ENCODE data around the gene PLOD3.
"Not testable (repeated sequence)": the region's sequence is repeated elsewhere in the genome, so short reads cannot be mapped to it uniquely, and the experiment has no call there.

The PLOD3 gene

DNA sequence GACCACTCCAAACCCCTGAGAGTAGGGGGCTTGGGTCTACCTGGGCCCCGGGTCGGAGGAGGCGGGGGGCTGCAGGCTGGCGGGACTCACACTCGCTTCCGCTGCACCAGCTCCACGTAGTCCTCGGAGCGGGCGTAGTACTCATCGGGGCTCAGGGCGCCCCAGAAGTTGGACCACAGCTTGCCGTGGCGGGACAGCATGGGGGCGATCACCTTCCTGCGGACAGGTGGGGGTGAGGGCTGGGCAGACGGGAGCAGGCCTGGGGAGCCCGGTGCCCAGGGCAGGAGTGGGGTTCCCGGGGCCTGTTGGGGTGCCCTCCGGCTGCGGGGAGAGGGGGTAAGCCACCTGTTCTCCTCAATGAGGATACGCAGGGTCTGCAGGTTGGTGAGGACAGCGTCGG is 5.9 kb downstream of the PLOD3 start:
- DNase-seq = no peak

DNA sequence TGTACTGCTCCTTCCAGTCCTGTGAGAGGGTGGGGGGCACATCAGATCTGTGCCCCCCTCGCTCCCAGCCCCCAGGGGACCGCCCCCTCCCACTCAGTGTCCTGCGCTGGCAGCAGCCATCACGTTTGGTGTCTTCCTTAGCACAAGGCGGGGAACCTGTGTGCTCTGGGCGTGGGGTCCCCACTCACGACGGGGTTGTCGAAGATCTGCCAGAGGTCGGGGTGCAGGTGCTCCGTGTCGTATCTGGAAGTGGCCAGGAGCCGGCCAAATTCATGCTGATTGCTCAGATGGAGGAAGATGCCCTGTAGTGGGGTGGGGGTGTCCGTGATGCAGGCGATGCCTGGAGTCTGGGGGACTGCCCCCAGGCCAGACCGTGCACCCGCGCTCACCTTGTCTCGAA is 7.2 kb downstream of the PLOD3 start:
- no peak for DNase-seq

DNA sequence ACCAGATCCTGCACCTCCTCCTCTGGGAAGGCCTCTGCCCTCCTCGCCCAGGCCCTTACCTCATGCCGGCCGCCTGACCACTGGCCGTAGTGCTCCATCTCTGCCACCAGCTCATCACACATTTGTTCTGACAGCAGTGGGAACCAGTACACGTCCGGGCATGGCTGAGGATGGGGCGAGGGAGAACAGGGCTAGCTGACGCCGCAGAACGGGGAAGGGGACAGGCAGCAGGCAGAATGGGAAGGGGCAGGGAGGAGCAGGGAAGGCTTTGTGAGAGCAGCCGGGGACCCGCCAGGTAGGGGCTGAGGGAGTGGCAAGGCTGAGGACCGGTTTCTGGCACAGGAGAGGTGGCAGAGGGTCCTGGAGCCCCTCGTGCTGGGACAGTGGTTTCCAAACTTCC is 8.6 kb downstream of the PLOD3 start:
- no peak for DNase-seq

DNA sequence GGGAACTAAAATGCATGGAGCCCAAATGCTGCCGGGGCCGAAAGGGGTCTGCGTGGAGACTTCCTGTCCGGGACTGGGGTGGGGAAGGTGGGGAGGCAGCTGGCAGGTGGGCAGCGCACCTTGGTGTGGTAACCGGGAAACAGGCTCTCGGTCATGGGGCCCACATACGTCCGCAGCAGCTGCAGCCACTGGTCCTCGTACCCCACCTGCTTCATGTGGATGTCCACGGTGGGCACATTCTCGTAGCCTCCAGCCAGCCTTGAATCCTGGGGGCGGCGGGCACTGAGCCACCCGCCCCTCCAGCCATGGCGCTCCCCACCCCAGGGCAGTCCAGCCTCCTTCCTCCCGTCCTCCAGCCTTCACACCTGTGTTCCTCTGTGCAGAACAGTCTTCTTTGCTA is 9.9 kb downstream of the PLOD3 start:
- no peak for DNase-seq

DNA sequence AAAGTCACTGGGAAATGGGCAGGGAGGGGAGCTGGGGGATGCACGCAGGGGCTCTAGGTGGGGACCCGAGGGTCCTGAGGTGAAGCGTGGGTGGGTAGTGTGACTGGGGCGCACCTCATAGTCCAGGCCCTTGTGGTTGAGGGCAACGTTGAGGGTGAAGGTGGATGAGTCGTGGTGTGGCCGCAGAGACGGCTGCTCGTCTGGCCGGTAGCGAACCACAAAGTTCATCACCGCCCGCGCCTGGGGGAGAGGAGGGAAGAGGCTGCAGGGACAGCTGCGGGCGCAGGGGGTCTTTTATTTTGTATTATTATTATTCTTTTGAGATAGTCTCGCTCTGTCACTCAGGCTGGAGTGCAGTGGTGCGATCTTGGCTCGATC is 10.7 kb downstream of the PLOD3 start:
- no peak for DNase-seq

DNA sequence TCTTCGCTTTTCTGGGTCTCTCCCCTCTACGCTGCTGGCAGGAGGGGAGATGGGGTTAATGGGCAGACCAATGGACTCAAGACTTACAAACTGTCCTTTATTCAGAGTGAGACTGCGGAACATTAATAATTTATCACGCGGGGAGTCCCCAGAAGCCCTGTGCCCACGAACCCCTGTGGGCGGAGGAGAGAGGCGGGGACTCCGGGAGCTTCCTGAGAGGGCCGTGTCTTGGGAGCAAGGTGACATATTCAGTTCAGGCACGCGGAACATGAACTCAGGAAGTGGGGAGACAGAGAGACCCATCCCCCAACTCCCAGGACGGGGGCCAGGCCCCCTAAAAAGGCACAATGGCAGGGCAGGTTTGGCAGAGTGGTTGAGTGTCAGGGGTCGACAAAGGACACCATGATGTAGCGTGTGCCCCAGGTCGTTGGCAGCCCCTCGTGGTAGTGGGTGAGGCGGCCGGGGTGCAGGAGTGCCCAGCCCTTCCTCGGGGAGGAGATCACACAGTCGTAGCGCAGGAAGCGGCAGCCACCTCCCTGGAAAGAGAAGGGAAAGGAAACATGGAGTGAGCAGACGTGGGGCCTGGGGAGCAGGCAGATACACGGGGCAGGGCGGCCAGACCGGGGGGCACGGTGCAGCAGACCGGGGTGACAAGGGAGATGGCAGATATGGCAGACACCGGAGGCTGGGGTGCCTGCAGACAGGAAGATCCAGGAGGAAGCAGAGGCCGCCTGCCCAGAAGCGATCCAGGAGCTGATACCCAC is 11.3 kb downstream of the PLOD3 start:
- DNase-seq = no peak

DNA sequence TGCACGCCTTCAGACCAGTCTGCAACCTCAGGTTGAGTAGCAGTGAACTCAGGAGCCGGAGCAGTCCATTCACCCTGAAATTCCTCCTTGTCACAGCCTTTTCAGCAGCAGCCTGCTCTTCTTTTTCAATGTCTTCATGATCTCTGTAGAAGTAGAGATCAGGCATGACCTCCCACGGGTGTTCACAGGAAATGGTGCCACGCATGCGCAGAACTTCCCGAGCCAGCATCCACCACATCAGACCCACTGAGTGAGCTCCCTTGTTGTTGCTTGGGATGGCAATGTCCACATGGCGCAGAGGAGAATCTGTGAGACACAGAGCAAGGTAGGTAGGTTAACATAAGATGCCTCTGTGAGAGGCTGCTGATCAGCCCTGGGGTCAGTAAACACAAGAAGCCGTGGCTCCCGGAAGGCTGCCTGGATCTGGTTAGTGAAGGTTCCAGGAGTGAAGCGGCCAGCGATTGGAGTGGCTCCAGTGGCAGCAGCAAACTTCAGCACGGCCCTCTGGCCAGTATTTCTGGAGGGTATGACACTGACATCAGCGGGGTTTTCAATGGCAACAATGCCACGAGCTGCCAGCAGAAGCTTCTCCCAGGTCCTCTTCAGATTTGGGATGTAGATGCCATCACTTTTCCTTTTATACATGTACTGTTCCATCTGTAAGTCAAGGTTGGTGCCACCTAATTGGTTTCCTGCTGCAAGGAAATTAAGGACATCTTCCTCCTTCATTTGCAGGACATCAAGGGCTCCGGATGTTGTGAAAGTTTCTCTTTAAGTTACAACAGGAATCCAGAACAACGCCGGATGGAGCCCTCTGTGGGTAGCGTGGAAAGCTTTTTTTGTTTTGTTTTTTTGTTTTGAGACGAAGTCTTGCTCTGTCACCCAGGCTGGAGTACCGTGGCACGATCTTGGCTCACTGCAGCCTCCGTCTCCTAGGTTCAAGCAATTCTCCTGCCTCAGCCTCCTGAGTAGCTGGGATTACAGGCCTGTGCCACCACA is 13.3 kb downstream of the PLOD3 start:
- not testable (repeated sequence) for DNase-seq

DNA sequence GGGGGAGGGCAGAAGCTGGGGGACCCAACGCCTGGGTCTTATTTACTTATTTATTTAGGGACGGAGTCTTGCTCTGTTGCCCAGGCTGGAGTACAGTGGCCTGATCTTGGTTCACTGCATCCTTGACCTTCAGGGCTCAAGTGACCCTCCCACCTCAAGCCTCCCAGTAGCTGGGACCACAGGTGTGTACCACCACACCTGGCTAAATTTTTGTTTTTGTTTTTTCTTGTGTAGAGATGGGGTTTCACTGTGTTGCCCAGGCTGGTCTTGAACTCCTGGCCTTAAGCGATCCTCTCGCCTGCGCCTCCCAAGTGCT is 14.8 kb downstream of the PLOD3 start:
- DNase-seq = no peak

DNA sequence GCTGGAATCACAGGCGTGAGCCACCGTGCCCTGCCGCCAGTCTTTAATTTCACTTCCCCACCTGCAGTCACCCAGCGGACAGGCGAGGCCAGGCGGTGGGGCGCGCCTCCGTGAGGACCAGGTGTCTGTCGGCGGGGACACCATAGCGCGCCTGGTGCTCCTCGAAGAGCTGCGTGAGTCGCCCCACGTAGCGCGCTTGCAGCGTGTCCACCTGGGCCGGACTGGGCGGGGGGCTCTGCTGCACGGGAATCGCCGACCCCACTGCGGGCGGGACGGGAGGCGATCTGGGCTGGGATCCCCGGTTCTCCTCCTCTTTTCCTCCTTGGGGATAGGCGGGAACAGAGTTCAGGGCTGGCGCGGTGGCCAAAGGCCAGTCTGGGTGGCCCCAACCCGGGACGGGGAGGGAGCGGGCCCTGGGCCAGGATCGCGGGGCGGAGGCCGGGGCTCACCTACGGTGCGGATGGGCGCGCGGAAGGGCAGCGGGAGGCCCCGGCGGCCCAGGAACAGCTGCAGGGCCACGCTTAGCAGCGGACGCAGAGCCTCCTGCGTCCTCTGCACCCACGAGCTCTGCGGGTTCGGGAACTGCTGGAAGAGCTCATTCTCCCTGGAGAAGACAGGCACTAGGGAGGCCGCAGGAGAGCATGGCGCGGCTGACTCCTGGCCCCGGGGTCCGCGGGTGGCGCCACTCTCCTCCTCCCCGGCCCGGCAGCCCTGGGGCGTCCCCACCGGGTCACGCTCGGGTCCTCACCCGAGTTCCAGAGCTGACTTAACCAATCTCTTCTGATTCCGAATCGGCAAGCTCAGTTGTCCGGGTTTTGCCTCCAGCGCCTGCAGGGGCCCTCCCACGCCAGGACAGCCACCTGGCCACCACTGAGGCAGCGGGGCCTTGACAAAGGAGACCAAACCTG is 15.4 kb downstream of the PLOD3 start:
- DNase-seq = no peak

DNA sequence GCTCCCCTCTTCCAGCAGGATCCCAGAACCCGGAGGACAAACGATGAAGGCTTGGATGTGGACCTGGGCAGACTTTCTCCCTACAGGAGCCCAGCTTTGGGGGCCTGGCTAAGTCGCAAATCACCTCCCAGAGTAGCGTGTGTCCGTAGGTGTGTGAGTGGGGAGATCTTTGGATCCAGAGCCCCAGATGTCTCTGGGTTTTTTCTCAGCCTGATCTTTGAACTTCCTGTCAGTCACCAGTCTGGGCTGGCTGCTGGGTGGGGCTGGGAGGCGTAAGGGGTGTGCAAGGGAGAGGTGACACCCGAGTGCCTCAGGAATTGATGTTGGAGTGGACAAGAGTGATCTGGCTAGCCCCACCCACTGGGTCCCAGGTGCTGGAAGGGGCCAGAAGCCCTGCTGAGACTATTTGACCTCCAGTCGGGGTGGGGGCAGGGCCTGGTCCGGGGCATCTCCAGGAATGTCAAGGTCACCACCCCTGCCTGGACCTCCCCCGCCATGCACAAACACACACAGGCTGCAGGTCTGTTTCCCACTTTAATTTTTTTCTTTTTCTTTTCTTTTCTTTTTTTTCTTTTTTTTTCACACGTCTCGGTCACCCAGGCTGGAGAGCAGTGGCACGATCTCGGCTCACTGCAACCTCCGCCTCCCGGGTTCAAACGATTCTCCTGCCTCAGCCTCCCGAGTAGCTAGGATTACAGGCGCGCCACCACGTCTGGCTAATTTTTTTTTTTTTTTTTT is 16.4 kb downstream of the PLOD3 start, which contains the start of gene MOGAT3:
MOGAT3 (minus strand) TSS at position 175 of the 738 bp plus-strand sequence. CDS start 182 bp downstream, outside the sequence.
- no peak for DNase-seq

DNA sequence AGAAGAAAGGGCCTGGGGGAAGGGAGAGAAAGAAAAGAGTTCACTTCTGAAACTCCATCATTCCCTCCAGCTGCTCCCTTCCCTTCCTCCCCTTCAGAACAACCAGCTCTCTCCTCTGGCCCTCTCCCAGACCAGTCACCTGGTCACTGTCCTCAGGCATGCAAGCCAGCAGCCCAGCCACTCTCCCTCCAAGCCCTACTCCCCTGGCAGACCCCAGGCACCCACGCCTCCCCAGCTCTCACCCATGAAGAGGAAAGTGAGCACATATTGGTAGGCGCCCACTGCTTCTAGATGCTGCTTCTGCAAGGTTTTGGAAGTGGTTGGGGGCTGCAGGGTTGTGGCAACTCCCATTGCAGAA is 16.9 kb downstream of the PLOD3 start:
- no peak for DNase-seq

DNA sequence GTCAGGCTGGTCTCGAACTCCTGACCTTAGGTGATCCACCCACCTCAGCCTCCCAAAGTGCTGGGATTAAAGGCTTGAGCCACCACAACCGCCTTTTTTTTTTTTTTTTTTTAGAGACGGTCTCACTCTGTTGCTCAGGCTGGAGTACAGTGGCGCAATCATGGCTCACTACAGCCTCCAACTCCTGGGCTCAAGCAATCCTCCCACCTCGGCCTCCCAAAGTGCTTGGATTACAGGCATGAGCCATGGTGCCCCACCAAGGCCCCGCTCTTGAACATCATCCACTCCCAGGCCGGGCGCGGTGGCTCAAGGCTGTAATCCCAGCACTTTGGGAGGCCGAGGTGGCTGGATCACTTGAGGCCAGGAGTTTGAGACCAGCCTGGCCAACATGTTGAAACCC is 17.9 kb downstream of the PLOD3 start:
- DNase-seq = not testable (repeated sequence)

DNA sequence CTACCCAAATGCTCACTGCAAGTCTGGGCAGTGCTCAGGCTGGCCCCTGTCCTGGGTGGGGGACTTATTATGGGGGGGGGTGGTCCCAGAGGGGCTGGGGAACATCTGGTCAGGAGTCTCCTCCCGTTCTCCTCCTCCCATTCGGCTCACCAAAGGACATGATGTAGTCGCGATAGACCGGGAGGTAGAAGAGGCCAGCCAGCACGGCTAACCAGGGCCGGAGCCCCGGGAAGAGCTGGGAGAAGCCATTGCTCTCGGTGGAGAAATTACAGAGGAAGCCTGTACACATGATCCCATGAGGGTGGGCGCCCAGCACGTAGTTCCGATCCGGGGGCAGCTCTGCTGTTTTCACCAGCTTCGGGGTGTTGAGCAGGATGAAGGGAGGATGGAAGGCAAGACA is 18.9 kb downstream of the PLOD3 start:
- DNase-seq = no peak

DNA sequence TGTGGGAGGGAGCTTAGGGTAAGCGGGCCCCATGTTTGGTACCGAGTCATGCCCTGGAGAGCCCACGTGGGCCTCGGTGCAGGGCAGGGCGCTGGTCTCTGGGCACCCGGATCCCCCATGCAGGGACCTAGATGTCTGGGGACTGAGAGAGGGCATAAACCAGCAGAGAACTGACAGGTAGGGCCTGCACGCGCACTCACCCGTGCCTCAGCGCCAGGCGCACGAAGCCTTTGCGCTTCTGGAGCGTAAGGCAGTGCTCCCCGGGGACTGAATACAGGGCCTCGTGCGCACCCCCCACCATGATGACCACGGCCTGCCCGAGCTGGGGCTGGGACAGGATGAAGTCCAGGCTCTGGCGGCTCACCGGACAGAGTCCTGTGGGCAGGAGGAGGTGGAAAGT is 19.4 kb downstream of the PLOD3 start:
- no peak for DNase-seq

DNA sequence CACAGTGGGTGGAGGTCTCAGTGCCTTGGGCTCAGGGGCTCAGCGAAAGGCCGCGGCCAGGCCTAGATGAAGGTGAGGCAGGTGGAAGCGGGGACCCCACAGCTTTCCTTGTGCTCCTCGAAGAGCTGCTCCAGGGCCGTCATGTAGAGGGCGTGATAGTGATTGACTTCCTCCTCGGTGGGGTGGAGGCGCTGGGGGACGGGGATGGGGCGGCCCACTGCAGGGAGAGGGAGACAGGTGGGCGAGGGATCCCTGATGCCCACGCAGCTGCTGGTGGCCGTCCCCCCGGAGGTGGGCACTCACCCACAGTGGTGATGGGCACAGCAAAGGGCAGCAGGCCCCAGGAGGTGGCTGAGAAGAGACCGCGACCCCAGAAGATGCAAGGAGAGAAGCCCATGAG is 21.5 kb downstream of the PLOD3 start:
- no peak for DNase-seq

DNA sequence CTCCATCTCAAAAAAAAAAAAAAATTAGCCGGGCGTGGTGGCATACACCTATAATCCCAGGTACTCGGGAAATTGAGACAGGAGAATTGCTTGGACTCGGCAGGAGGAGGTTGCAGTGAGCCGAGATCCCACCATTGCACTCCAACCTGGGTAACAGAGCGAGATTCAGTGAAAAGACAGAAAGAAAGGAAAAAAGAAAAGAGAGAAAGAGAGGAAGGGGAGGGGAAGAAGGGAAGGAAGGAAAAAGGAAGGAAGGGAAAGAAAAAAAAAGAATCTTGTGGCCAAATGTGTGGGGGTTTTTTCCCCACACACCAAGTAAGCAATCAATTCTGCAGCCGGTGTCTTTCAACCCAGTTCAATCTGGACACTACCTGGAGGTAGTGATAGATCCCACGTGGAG is 28.3 kb downstream of the PLOD3 start:
- no peak for DNase-seq

DNA sequence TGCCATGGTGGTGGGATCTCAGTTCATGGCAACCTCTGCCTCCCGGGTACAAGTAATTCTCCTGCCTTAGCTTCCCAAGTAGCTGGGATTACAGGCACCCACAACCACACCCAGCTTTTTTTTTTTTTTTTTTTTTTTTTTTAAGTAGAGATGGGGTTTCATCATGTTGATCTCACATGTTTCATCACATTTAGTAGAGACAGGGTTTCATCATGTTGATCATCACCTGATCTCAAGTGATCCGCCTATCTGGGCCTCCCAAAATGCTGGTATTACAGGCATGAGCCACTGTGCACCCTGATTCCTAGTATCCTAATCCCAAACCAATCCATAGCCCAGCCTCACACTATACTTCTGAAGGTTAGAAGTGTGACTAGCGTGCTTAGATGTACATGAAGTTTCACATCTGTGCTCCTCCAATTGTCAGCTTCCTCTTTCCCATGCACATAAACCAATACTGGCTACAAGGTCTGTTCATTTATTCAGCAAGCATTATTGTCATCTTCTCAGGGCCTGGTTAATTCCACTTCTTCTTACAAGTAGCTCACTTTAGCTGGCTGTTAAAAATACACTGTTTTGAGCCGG is 30.4 kb downstream of the PLOD3 start:
- DNase-seq = no peak

DNA sequence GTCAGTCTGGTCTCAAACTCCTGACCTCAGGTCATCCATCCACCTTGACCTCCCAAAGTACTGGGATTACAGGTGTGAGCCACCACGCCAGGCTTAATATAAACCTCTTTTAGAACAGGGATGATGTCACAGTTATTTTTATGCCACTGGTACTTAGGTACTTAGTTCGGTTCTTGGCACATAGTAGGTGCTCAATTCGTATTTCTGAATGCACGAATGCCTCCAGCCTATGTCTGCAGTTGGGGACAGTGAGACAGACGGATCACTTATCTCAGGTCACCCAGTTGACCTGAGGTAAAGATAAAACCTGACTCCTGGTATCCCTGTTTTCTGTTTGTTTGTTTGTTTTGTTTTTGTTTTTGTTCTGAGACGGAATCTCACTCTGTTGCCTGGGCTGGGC is 31.2 kb downstream of the PLOD3 start:
- no peak for DNase-seq

DNA sequence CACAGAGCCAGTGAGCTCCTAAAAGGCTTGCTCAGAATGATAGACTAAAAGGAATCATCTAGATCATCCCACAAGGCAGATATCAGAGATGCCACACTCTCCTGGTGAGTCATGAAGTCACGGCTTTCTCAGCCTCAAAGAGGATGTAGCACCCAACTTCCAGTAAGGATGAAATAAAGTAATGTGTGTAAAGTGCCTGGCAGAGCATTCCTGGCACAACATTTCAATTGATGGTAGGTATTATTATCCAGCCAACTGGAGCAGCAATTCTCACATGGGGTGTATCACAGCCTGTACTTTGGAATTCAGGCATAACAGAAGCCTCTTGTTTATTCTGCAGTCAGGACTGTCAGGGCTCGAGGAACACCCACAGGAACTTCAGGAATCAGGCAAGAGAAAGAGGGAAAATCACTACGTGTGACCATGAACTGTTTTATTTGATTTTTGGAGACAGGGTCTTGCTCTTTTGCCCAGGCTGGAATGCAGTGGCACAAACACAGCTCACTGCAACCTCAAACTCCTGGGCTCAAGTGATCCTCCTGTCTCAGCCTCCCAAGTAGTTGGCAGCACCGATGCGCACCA is 32.0 kb downstream of the PLOD3 start:
- DNase-seq = no peak

DNA sequence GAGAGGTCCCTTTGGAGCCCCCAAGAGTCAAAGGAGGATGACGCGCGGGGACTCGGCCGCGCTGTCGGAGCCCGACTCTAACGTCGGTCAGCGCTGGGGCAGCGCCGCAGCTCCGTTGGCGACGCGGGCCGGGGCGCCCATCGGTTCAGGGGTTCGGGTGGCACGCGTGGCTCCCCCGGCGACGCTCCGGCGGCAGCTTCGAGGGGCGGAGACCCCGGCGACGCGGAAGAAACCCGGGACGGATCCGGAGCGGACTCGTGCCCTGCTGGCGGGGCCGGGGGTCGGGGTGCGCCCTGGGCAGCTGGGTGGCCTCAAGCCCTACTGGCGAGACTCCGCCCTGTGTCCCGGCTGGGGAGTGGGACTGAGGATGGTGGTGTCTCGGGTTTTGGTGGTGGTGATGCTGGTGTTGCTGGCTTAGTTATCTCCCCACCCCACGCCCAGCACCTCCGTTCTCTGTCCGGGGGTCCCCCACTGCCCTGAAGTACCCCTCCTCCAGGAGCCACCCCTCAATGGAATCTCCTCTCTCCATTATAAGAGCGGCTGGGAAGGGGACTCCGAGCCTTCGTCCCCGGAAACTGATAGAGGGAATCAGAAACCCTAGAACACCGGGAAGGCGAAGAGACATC is 37.1 kb downstream of the PLOD3 start, which contains the start of gene NAT16:
NAT16 (minus strand) TSS at position 164 of the 626 bp plus-strand sequence. CDS start 5,486 bp downstream, outside the sequence.
- DNase-seq = no peak

DNA sequence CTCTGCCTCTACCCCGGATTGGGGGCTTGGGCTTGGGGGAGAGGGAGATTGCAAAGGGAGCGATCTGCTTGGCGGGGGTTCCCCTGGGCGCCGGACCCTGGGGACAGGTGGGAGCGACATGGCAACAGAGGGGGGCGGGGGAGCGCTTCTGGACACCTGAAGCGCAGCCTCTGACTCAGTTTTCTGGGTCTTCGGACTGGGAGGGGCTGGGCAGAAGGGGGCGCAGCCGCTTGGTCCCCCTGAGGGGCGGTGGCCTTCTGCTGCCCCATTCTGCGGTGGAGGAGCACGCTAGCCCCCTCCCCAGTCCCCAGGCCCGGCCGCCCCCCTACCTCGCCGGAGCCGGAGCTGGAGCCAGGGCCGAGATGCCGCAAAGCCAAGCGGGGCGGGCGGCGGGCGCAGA is 37.7 kb downstream of the PLOD3 start:
- DNase-seq = no peak

Data from DMS 273 treated with DMSO at 0.1 percent for 48 hours (cell line).